NCI-H69 (cell line): ENCODE data around the gene GALNT14.

Source experiments
- DNase-seq: peaks from one replicate; lab custom pipeline; 2025; lab: John Stamatoyannopoulos, UW

GALNT14 gene

DNA sequence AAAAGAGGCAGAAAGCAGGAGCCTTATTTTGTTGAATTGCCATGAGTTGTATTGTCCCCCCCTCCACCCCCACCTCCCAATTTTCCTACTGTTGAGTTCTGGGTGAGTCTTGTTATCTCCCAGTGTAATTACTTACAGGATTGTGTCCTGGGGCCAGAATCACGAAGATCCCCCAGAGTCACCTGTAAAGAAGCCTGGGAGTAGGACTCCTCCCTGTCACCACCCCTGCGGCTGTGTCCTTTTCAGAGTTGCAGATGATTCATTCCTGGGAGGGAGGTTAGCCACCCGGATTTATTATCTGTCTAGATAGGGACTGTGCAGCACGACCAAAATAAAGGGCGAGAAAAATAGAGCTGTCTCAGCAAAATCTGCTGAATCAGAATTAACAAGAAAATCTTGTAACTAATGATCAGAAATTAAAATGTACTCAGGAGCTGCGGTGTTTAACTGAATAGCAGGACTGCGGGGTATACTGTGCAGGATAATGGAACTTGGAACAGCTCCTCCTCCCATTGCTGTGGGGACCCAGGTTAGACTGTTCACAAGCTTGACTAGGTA is 249.3 kb downstream of the GALNT14 start:
- no peak for DNase-seq

DNA sequence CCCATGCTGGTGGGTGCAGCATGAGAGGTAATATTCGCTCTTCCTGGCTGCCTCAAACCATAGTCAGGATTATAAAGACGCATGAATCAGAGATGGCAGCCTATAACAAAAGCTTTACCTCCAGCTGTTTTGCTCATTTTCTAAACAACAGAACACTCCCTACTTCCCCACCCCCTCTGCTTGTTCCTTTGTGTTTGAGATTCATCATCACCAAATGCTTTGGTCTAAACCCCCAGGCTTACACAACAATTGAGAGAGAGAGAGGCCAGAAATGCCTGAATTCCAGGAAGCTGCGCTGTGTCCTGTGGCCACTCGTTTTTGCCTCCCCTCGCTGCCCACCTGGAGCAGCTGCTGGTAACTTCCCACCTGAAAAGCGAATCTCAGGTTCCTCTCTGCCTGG is 252.2 kb downstream of the GALNT14 start:
- peak; percentile 3 for DNase-seq

DNA sequence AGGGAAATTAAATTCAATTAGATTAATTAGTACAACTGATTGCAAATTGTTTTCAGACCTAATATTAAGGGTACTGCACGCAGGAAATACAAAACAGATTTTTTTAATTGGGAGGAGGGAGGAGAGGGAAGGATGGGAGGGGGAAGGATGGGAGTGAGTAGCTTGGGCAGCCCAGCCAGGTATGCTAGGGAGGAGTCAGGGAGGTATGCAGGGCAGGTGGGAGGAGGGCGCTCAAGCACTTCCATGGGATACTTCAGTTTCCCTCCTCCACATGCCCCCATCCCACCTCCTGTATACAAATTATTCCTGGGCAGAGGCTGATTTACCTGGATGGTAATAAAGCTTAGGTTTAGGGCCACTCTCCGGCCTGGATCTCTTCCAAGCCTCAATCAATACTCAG is 254.4 kb downstream of the GALNT14 start:
- no peak for DNase-seq

DNA sequence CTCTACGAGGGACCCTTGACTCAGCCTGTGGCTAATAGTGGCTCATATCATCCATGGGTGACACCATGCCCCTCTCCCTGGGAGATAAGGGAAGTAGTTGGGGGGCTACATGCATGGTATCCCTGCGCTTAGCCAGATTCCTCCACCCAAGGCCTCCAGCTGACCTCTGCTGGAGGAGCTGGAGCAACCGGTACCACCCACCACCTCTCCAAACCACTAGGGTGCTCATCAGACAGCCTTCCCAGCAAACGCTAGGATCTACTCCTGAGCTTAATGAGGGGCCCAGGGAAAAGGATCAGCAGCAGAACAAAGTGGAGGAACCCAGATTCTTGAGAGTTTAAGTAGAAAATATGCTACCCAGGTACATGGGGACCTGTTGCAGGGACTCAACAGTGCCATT is 255.1 kb downstream of the GALNT14 start:
- DNase-seq = no peak

DNA sequence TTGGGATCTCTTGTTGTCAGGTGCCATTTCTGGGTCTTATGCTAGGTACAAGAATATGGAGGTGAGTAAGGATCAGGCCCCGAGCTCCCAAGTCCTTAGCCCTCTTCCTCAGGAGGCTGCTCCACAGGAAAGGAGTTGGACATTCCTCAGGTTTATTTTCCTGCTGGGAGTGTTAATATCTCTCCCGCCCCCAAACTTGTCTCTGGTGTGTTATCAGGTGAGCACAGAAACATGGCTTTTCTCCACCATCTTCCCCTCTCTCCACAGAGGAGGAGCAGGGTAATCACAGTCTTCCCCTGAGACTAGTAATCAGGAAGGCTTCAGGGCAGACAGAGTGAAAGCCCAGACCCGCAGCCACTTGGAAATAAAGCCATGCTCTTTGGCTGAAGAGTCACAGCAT is 257.7 kb downstream of the GALNT14 start:
- no peak for DNase-seq

DNA sequence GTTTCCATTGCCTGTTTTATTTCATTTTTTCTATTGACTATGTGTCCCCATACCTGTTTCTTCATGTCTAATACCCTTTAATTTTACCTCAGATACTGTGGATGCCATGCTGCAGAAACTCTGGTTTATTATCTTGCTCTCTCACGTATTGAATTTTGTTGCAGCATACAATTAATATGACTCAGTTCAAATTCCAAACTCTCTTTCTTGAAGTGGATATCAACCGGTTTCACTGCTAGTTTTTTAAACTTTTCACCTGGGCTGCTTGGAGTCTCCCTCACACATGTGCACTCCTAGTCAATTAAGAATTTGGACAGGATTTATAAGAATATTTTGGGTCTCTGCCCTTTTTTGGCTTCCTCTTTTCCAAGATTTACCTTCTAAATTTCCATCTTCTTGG is 260.4 kb downstream of the GALNT14 start:
- no peak for DNase-seq

DNA sequence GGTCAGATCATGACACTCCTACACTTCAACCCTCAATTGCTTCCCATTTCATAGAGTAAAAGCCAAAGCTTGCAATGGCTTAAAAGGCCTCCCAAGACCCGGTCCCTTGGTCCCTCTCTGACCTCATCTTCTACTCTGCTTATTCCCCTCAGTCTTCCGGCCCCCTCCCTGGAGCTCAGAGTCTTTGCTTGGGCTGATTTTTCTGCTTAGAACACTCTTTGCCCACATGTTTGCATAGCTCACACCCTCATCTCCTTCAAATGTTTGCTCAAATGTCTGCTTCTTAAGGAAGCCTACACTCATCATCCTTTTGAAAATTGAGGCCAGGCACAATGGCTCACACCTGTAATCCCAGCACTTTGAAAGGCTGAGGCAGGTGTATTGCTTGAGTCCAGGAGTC is 265.4 kb downstream of the GALNT14 start:
- no peak for DNase-seq

DNA sequence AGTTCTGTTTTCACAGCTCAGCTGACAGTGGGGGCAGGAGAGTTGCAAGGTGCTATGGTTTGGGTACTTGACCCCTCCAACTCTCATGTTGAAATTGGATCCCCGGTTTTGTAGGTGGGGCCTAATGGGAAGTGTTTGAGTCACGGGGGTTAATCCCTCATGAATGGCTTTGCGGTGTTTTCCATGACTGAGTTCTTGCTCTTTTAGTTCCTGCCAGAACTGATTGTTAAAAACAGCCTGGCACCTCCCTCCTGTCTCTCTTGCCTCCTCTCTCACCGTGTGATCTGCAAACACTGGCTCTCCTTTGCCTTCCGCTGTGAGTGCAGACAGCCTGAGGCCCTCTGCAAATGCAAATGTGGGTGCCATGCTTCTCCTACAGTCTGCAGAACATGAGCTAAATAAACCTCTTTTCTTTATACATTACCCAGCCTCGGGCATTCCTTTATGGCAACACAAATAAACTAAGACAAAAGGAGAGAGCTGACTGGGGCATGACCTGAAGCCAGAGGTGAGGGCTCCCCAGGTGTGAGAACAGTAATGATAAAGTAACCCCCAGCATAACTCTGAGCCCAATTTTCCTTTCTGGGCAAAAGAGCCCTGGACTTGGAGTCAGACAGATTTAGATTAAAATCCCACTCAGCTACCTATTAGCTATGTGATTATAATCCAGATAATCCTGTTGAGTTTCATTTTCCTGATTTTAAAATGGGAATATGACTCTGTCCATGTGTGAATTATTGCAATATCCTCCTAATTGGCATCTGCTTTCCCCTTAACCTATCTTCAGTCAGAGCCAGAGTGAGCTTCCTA is 266.1 kb downstream of the GALNT14 start:
- DNase-seq = peak; percentile 12

DNA sequence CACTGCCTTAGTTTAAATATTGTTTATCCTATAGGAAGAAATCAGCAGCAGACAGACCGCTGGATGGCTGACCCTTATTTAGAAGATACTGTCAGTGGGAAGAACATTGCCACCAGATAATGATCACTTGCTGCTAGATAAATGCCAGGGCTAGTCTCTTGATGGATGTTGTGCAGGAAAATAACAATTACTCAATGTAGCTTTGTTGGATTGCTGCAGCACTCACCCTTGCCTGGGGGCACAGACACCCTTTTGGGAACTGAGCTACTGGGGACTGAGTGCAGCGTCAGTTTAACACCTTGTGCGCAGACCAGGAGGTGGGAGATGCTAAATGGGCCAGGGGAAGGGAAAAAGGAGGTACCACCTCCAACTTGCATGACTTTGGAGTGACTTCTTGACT is 266.8 kb downstream of the GALNT14 start:
- DNase-seq = peak; percentile 26

DNA sequence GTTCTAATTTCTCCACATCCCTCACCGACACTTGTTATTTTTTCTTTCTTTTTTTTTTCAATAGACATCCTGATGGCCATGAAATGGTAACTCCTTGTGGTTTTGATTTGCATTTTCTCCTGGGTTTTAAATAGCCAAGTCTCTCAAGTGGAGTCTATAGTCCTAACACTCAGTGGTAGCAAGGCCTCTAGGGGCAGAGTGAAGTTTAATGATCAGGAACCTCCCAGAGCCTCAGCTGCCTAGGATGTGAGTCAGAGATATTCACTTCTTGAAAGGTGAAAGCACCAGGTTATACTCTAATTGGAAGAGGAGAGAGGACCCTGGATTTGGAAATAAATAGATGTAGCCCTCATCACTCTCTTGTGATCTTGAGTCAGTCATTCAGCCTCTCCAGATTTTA is 268.3 kb downstream of the GALNT14 start:
- no peak for DNase-seq

DNA sequence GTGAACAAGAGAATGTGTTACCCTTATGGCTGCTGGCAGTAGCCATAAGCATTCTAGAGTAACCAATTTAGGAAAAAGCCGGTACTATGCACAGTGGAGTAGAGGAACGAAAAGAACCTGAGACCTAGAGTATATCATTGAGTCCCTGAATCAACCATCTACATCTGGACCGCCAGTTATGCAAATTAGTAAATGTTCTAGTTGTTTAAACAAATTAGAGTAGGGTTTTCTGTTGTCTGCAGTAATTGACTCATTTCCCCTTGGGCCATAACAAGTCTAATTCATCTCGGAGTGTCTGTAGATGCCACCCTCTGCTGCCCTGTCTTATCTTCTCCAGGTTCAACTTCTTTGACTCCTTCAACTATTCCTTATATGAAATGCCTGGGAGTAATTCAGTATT is 270.9 kb downstream of the GALNT14 start:
- no peak for DNase-seq

DNA sequence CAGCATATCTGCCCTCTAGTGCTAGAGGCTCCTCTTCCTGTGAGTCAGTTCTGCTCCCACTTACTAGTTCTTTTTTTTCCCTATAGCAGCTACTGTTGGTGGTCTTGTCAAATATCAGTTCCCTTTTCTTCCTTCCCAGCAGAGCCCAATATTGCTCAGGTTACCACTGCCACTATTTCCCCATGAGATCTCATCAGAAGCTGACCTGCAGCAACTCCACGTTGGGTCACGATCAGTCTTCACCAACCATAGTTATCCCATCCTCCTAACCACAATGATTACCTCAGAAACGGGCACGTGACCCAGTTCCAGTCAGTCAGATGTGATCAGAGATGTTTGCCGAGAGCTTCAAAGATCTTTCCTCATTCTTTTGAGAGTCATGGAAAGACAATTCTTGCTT is 271.3 kb downstream of the GALNT14 start:
- DNase-seq = no peak

DNA sequence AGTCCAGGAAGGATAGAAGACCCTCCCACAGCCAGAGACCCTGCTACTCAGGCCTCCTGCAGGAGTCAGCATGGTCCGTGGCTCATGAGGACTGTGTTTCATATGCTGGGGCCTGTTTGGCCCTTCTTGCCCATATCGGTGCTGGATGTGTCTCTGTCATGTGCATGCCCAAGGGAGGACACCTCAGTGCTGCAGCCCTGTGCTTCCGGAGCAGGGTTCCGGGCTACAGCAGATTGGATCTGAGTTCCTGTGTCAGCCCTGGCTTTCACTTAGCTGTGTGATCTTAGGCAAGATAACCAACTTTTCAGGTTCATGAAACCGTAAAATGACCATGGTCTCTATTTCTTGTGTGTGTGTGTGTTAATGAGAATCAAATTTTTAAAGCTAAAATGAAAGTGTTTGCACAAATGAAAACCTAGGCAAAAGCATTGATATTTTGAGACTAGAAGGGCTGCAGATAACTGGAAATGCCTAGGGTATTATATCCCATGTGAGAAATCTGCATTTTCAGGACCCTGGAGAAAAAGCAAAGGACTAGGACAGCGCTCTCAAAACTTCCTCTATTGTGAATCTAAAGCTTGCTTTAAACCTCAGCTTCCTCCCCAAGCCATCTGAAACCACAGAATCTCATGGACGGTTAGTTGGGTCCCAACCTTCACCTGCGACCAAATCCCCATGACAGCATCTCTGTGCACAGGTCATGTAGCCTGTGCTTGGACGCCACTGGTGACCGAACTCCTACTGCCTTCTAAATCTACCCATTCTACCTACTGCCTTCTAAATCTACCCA is 272.2 kb downstream of the GALNT14 start:
- DNase-seq = no peak

DNA sequence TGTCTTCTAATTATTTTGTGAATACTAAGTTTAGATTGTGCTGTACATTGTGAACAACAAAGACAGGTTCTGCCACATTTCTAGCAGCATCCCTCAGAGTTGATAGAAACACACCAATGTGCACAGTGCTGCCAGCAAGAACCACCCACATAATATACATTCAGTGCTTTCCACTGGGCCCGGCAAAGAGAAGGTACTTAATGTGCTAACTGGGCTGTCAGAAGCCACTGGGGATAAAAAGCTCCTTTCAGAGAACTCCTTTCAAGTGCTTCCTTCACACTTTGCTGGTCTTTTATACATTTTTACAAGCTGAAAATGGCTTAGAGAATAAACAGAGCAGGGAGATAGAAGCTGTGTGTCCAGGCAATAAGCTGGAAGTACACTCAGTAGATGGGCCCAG is 273.0 kb downstream of the GALNT14 start:
- no peak for DNase-seq

DNA sequence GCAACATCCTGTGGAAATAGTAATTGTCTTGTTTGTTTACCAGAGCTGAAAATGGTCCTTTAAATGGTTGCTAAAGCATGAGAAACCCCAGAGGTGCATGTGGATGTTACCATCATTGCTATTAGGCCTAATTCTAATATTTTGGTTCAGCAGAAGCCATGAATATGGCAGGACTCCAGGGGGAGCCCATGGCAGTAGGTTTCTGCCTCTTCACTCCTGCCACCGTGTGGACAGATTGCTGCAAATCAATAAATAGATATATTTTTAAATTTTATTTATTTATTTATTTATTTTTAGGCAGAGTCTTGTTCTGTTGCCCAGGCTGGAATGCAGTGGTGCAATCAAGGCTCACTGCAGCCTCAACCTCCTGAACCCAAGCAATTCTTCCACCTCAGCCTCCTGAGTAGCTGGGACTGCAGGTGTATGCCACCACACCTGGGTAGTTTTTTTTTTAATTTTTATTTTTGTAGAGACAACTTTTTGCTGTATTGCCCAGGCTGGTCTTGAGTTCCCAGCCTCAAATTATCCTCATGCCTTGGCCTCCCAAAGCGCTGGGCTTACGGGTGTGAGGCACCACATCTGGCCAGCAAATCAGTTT is 276.1 kb downstream of the GALNT14 start:
- peak; percentile 59 for DNase-seq

DNA sequence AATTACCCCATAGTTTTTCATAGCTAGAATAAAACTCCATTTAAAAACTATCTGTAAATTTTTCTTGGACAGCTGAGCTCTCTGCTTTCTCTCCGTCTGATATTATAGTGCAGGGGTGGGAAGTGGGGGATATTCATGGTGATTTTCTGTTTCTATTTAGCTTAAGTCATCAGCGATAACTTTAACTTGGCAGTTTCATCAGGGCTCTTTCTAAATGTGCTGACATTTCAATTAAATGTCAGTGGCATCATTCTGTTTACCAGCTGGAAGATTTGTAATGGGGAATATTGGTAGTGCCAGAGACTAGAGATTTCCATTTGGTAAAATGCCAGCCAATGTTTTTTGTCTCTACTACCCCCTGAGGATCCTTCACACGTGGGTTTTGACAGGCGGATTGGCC is 277.5 kb downstream of the GALNT14 start:
- DNase-seq = no peak
